Panc1 (cell line): Measurements from ENCODE around the gene DFFA. TPM values are rescaled to one million over a fixed set of nuclear protein-coding genes. Genes with fewer than 3 reads are reported as not detected.
"Not testable (repeated sequence)": the region's sequence is repeated elsewhere in the genome, so short reads cannot be mapped to it uniquely, and the experiment has no call there.

Source experiments
- ATAC-seq: fragments of 200-7000 bp; cut with Tn5 transposase; 2 replicates; pipeline ENCODE4 v1.9.1; 2020; ENCODE audit warnings: mild to moderate bottlenecking, moderate library complexity
- BruUV-seq: library from RNA; stranded (reverse); fragments of 400-500 nt; replicated peaks from 2 replicates; lab custom pipeline; 2021; lab: Mats Ljungman, UMichigan
- CTCF ChIA-PET: fragments of 300-600 bp; sonication (Branson Sonifier 250); formaldehyde crosslinking; loops from one replicate; lab custom pipeline; 2022; ENCODE audit warnings: antibody characterized with exemption; lab: Charles Lee
- POLR2A ChIA-PET: fragments of 300-600 bp; sonication (Branson Sonifier 250); formaldehyde crosslinking; loops from one replicate; lab custom pipeline; 2022; ENCODE audit warnings: antibody characterized with exemption; lab: Charles Lee
- DNase-seq: peaks from one replicate; pipeline ENCODE4 v3.0.0-alpha.2; 2010; ENCODE audit warnings: low read depth, low spot score
- H3K27ac ChIP-seq: 2 replicates; pipeline ENCODE4 v1.5.1; 2011; ENCODE audit warnings: mild to moderate bottlenecking, low read length, inconsistent platforms
- H3K27me3 ChIP-seq: fragments of 200-500 bp; sonication (Bioruptor generic); 2 replicates; pipeline ENCODE4 v1.6.0; 2014; ENCODE audit warnings: low read length, inconsistent platforms; ENCODE audit not compliant: control insufficient read depth, insufficient read depth
- H3K36me3 ChIP-seq: fragments of 200-500 bp; sonication (Bioruptor generic); 2 replicates; pipeline ENCODE4 v1.5.1; 2014; ENCODE audit warnings: inconsistent platforms, mild to moderate bottlenecking, low read length, moderate library complexity; ENCODE audit not compliant: control insufficient read depth, insufficient read depth
- H3K4me1 ChIP-seq: 2 replicates; pipeline ENCODE4 v1.5.1; 2011; ENCODE audit warnings: inconsistent platforms, mild to moderate bottlenecking, low read length, moderate library complexity; ENCODE audit not compliant: control insufficient read depth, insufficient read depth
- H3K4me3 ChIP-seq, 2 experiments: 2 replicates each; pipeline ENCODE4 v1.5.1; 2011 to 2012; ENCODE audit warnings: low read depth in 2 of 2, low read length in 2 of 2, mild to moderate bottlenecking in 2 of 2, inconsistent platforms in 1 of 2, moderate library complexity in 1 of 2
- H3K9me3 ChIP-seq: fragments of 200-500 bp; sonication (Bioruptor generic); 2 replicates; pipeline ENCODE4 v1.5.1; 2014; ENCODE audit warnings: low read depth, mild to moderate bottlenecking, inconsistent platforms, low read length, moderate library complexity; ENCODE audit not compliant: control insufficient read depth, insufficient read depth
- CTCF ChIP-seq: fragments of 450-650 bp; IDR thresholded peaks from 2 replicates; pipeline ENCODE4 v1.5.1; 2017; ENCODE audit warnings: mild to moderate bottlenecking
- POLR2AphosphoS5 ChIP-seq: IDR thresholded peaks from 2 replicates; pipeline ENCODE4 v1.6.1; 2012; ENCODE audit warnings: mild to moderate bottlenecking, low read depth, low read length, moderate library complexity
- REST ChIP-seq, 2 experiments: IDR thresholded peaks; 2 replicates each; pipeline ENCODE4 v1.6.1; 2011 to 2012; ENCODE audit warnings: low read depth in 2 of 2, control low read depth in 1 of 2, low read length in 1 of 2, mild to moderate bottlenecking in 1 of 2, moderate library complexity in 1 of 2; ENCODE audit not compliant: insufficient read depth in 1 of 2
- SIN3A ChIP-seq: IDR thresholded peaks from 2 replicates; pipeline ENCODE4 v1.6.1; 2012; ENCODE audit warnings: low read depth, mild to moderate bottlenecking, low read length, moderate library complexity, borderline replicate concordance; ENCODE audit not compliant: insufficient read depth
- TCF7L2 ChIP-seq: IDR thresholded peaks from 2 replicates; pipeline ENCODE4 v1.6.1; 2011; ENCODE audit warnings: mild to moderate bottlenecking, low read depth, low read length, inconsistent platforms
- in situ Hi-C: cut with HindIII; loops from 2 replicates; pipeline ENCODE4 v1.10.0; 2016; ENCODE audit warnings: low sequenced_read_pairs, low pct_unique_long_range_greater_than_20kb
- intact Hi-C: fragments of 100-400 bp; cut with micrococcal nuclease; formaldehyde crosslinking; loops from one replicate; pipeline ENCODE4 v1.10.0; 2022; ENCODE audit not compliant: unreplicated experiment
- total RNA-seq: library from RNA; stranded (reverse); gene quantifications from one replicate; pipeline ENCODE4 v1.2.1, GENCODE V29; 2021; ENCODE audit not compliant: unreplicated experiment

Gene DFFA
- total RNA-seq, 1 experiment from 2014 or later: 68.1 TPM

GRCh38 chr1:10429868-10430215 lies 42.5 kb downstream of the DFFA start:
- no peaks in the 10 kb centered on the region for H3K27me3 ChIP-seq
- no peaks in the 10 kb centered on the region for H3K36me3 ChIP-seq
- DNase-seq (no peak), ATAC-seq (peak; percentile 2)
- intact Hi-C loops (loop anchor here (2.0 kb wide), 1 partner anchor 65 kb away; no protein-coding TSS in a partner anchor), in situ Hi-C loops (no loop called here)
- H3K4me1 ChIP-seq: no peaks in the 10 kb centered on the region; the same call in 1 of the 2 replicates
- TF ChIP-seq SIN3A (no peak), CTCF (0 out of 2 replicates have a peak, but pooled peaks have one; percentile 64)
- peak overlapping the region; percentile 83 to 97 for H3K4me3 ChIP-seq
- ChIA-PET POLR2A (interaction anchor here (0.9 kb wide), 1 partner anchor 64 kb away, joined by 3 read pairs; no protein-coding TSS in a partner anchor), CTCF (interaction anchor here (0.6 to 1.5 kb wide), 5 partner anchors 42 to 247 kb away, joined by 3 to 11 read pairs (median 3); partner anchors contain the start of gene DFFA)
- H3K9me3 ChIP-seq: no peaks in the 10 kb centered on the region
- H3K27ac ChIP-seq: peak overlapping the region; percentile 87
- no TSS peak for BruUV-seq

GRCh38 chr1:10428984-10429383 lies 43.3 kb downstream of the DFFA start:
- Histone ChIP-seq H3K36me3 (no peaks in the 10 kb centered on the region), H3K27ac (no peak overlapping the region), H3K27me3 (no peaks in the 10 kb centered on the region), H3K4me1 (no peaks in the 10 kb centered on the region; the same call in 1 of the 2 replicates), H3K9me3 (no peaks in the 10 kb centered on the region), H3K4me3 (no peak overlapping the region)
- intact Hi-C loops: loop anchor here (1.0 to 2.0 kb wide), 2 partner anchors 52 to 66 kb away; no protein-coding TSS in a partner anchor
- no peak for TF ChIP-seq POLR2AphosphoS5
- no peak for TF ChIP-seq TCF7L2
- no peak for TF ChIP-seq REST (IDR thresholded peaks at IDR 0.05; ENCODE audit: insufficient read depth in 1 of 2, low read depth in 2 of 2, low read length in 1 of 2)
- TF ChIP-seq SIN3A: no peak
- TF ChIP-seq CTCF: no peak
- DNase-seq (no peak), ATAC-seq (no peak)
- TSS peak; percentile 76 for BruUV-seq
- CTCF ChIA-PET: interaction anchor here (0.7 kb wide), 1 partner anchor 9 kb away, joined by 7 read pairs; no protein-coding TSS in a partner anchor
- in situ Hi-C loops: no loop called here
- POLR2A ChIA-PET: interaction anchor here (0.6 kb wide), 1 partner anchor 496 kb away, joined by 4 read pairs; no protein-coding TSS in a partner anchor

- H3K27me3 ChIP-seq, ATAC-seq, POLR2A ChIA-PET, DNase-seq, CTCF ChIA-PET, H3K9me3 ChIP-seq, H3K4me1 ChIP-seq, H3K36me3 ChIP-seq, H3K4me3 ChIP-seq, BruUV-seq, in situ Hi-C loops, intact Hi-C loops, H3K27ac ChIP-seq: not testable (repeated sequence)
Observed at GRCh38 chr1:10426535-10426848, 45.8 kb downstream of the DFFA start.

GRCh38 chr1:10425826-10426534 lies 46.3 kb downstream of the DFFA start:
- H3K9me3 ChIP-seq, H3K27ac ChIP-seq, DNase-seq, intact Hi-C loops, H3K36me3 ChIP-seq, CTCF ChIA-PET, H3K27me3 ChIP-seq, H3K4me1 ChIP-seq, POLR2A ChIA-PET, BruUV-seq, ATAC-seq, H3K4me3 ChIP-seq, in situ Hi-C loops: not testable (repeated sequence)
